K562 (cell line): ENCODE data around the gene ELOF1. TPM values are rescaled to one million over a fixed set of nuclear protein-coding genes. Genes with fewer than 3 reads are reported as not detected.

ENCODE experiments used
- RBFOX2 ChIP-seq: fragments of 200-400 bp; formaldehyde crosslinking; IDR thresholded peaks from 2 replicates; pipeline ENCODE4 v1.6.1; 2017; ENCODE audit warnings: low read depth, mild to moderate bottlenecking, low read length, moderate library complexity
- RBM22 ChIP-seq: fragments of 200-400 bp; formaldehyde crosslinking; IDR thresholded peaks from 2 replicates; pipeline ENCODE4 v1.6.1; 2018; ENCODE audit warnings: low read length, low read depth; ENCODE audit not compliant: poor library complexity, severe bottlenecking
- SMC3 ChIP-seq: conservative IDR thresholded peaks from 2 replicates; pipeline ENCODE4 v1.6.1; 2011; ENCODE audit warnings: low read depth, low read length, improper control_type of control experiment; ENCODE audit not compliant: insufficient read depth
- STAG1 ChIP-seq: sonication (generic); formaldehyde crosslinking; IDR thresholded peaks from 2 replicates; pipeline ENCODE4 v1.5.0; 2020; ENCODE audit warnings: missing genetic modification reagents, borderline replicate concordance
- ZNF143 ChIP-seq: sonication (generic); formaldehyde crosslinking; IDR thresholded peaks from 2 replicates; pipeline ENCODE4 v1.9.0; 2022; ENCODE audit warnings: mild to moderate bottlenecking, missing genetic modification reagents
- polyA plus RNA-seq, 8 experiments: library from polyadenylated mRNA; depleted of rRNA in 4 of 8; stranded (reverse) in 5 of 8; unstranded in 3 of 8; fragments of >200 nt; fragmentation: Nextera tagmentation in 2 of 8; fragmentation: Illumina TruSeq in 1 of 8; extraction: Ambion mirVana in 2 of 8; extraction: Trizol in 1 of 8; gene quantifications; 2 replicates each; pipeline versions ENCODE4 v1.2.1 to v1.2.3, GENCODE V29; 2011 to 2014; ENCODE audit warnings: inconsistent platforms in 1 of 8, missing spikeins in 1 of 8
- total RNA-seq, 7 experiments: library from RNA; depleted of rRNA in 6 of 7; stranded (reverse); fragments of >200 nt in 6 of 7; fragmentation: Illumina TruSeq in 2 of 7; extraction: Trizol in 2 of 7; gene quantifications; 2 replicates each; pipeline versions ENCODE4 v1.2.1 to v1.2.3, GENCODE V29; 2011 to 2021; ENCODE audit warnings: low replicate concordance in 1 of 7
- TF ChIP-seq, protein P1 (sequence below): fragments of 250-450 bp; sonication (Bioruptor Pico); IDR thresholded peaks from 2 replicates; pipeline ENCODE4 v1.5.0; 2020; ENCODE audit warnings: mild to moderate bottlenecking
- TF ChIP-seq, protein P2 (sequence below): sonication (generic); formaldehyde crosslinking; IDR thresholded peaks from 2 replicates; pipeline ENCODE4 v1.8.1; 2023; ENCODE audit warnings: mild to moderate bottlenecking, missing genetic modification reagents
- TF ChIP-seq, protein P3 (sequence below): sonication (generic); formaldehyde crosslinking; IDR thresholded peaks from 2 replicates; pipeline ENCODE4 v1.8.0; 2023; ENCODE audit warnings: missing genetic modification reagents, mild to moderate bottlenecking, borderline replicate concordance

ELOF1 gene
- total and polyA plus RNA-seq, 9 of the 15 experiments (the other 6 are each of a cell fraction or from before 2014, with no cell fraction given), result 16.7 to 147 (median 74.2) TPM

DNA sequence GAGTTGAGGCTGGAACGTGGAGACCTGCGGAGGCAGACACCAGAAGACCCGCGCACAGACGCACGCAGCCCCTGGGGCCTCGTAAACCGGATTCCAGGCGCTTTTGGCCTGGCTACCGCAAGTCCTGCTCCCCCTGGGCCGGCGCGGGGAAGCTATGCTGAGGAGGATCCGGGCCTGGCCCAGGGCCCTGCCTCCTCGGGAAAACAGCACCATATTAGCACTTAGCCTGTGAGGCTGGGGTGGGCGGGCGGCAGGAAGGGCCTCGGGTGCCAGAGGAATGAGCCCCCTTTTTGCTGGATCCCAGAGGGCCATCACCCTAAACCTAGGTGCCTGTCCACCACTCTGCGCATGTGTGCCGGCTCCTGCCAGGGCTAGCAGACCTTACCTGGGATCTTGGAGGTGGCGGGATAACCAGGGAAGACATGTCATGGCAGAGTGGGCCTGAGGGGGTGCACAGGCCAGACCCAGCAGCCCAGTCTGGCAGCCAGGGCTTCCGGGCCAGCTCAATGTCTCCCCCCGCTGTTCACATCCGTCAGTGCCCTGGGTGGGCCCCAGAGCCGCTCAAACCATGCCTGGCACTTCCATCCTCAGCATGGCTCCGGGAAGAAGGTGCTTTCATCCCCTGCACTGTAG lies 7.3 kb downstream of the ELOF1 start (continued):
- TF ChIP-seq, protein P1, sequence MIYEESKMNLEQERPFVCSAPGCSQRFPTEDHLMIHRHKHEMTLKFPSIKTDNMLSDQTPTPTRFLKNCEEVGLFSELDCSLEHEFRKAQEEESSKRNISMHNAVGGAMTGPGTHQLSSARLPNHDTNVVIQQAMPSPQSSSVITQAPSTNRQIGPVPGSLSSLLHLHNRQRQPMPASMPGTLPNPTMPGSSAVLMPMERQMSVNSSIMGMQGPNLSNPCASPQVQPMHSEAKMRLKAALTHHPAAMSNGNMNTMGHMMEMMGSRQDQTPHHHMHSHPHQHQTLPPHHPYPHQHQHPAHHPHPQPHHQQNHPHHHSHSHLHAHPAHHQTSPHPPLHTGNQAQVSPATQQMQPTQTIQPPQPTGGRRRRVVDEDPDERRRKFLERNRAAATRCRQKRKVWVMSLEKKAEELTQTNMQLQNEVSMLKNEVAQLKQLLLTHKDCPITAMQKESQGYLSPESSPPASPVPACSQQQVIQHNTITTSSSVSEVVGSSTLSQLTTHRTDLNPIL (CRISPR knock-in tag), result no peak
- TF ChIP-seq RBFOX2 (peak; percentile 49), RBM22 (peak; percentile 25), STAG1 (CRISPR knock-in tag) (0 out of 2 replicates have a peak, but pooled peaks have one; percentile 3), ZNF143 (no peak), SMC3 (0 out of 2 replicates have a peak, but pooled peaks have one; percentile 25)
- TF ChIP-seq, protein P2, sequence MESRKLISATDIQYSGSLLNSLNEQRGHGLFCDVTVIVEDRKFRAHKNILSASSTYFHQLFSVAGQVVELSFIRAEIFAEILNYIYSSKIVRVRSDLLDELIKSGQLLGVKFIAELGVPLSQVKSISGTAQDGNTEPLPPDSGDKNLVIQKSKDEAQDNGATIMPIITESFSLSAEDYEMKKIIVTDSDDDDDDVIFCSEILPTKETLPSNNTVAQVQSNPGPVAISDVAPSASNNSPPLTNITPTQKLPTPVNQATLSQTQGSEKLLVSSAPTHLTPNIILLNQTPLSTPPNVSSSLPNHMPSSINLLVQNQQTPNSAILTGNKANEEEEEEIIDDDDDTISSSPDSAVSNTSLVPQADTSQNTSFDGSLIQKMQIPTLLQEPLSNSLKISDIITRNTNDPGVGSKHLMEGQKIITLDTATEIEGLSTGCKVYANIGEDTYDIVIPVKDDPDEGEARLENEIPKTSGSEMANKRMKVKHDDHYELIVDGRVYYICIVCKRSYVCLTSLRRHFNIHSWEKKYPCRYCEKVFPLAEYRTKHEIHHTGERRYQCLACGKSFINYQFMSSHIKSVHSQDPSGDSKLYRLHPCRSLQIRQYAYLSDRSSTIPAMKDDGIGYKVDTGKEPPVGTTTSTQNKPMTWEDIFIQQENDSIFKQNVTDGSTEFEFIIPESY (CRISPR knock-in tag), result peak; percentile 33; the same call in 1 of the 2 replicates
- TF ChIP-seq, protein P3, sequence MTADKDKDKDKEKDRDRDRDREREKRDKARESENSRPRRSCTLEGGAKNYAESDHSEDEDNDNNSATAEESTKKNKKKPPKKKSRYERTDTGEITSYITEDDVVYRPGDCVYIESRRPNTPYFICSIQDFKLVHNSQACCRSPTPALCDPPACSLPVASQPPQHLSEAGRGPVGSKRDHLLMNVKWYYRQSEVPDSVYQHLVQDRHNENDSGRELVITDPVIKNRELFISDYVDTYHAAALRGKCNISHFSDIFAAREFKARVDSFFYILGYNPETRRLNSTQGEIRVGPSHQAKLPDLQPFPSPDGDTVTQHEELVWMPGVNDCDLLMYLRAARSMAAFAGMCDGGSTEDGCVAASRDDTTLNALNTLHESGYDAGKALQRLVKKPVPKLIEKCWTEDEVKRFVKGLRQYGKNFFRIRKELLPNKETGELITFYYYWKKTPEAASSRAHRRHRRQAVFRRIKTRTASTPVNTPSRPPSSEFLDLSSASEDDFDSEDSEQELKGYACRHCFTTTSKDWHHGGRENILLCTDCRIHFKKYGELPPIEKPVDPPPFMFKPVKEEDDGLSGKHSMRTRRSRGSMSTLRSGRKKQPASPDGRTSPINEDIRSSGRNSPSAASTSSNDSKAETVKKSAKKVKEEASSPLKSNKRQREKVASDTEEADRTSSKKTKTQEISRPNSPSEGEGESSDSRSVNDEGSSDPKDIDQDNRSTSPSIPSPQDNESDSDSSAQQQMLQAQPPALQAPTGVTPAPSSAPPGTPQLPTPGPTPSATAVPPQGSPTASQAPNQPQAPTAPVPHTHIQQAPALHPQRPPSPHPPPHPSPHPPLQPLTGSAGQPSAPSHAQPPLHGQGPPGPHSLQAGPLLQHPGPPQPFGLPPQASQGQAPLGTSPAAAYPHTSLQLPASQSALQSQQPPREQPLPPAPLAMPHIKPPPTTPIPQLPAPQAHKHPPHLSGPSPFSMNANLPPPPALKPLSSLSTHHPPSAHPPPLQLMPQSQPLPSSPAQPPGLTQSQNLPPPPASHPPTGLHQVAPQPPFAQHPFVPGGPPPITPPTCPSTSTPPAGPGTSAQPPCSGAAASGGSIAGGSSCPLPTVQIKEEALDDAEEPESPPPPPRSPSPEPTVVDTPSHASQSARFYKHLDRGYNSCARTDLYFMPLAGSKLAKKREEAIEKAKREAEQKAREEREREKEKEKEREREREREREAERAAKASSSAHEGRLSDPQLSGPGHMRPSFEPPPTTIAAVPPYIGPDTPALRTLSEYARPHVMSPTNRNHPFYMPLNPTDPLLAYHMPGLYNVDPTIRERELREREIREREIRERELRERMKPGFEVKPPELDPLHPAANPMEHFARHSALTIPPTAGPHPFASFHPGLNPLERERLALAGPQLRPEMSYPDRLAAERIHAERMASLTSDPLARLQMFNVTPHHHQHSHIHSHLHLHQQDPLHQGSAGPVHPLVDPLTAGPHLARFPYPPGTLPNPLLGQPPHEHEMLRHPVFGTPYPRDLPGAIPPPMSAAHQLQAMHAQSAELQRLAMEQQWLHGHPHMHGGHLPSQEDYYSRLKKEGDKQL (CRISPR knock-in tag), result no peak
- TF ChIP-seq, all 486 proteins: peak for 13
